HEK293 (cell line): ENCODE results near the gene NTN5.

Experiments
- CTCF ChIP-seq: fragments of 450-650 bp; formaldehyde crosslinking; IDR thresholded peaks from 2 replicates; pipeline ENCODE4 v1.5.1; 2016; ENCODE audit warnings: missing biosample characterization, missing genetic modification characterization
- ELK4 ChIP-seq: IDR thresholded peaks from 2 replicates; pipeline ENCODE4 v1.6.1; 2011; ENCODE audit warnings: mild to moderate bottlenecking, low read depth, low read length, borderline replicate concordance
- HOXA7 ChIP-seq: sonication (generic); formaldehyde crosslinking; IDR thresholded peaks from 2 replicates; pipeline ENCODE4 v1.8.1; 2022; ENCODE audit warnings: missing genetic modification reagents, borderline replicate concordance
- SETDB1 ChIP-seq: IDR thresholded peaks from one replicate; pipeline ENCODE4 v1.6.1; 2017; ENCODE audit warnings: mild to moderate bottlenecking, low read length, moderate library complexity, mixed read lengths; ENCODE audit not compliant: insufficient read length
- ZBTB21 ChIP-seq: fragments of 450-650 bp; formaldehyde crosslinking; IDR thresholded peaks from 2 replicates; pipeline ENCODE4 v1.5.1; 2017; ENCODE audit warnings: missing biosample characterization, missing genetic modification characterization
- ZNF146 ChIP-seq: fragments of 450-650 bp; formaldehyde crosslinking; IDR thresholded peaks from 2 replicates; pipeline ENCODE4 v1.5.1; 2016; ENCODE audit warnings: missing biosample characterization, missing genetic modification characterization
- ZNF175 ChIP-seq: fragments of 450-650 bp; formaldehyde crosslinking; IDR thresholded peaks from 2 replicates; pipeline ENCODE4 v1.5.1; 2016; ENCODE audit warnings: missing biosample characterization, missing genetic modification characterization
- ZNF184 ChIP-seq: fragments of 450-650 bp; IDR thresholded peaks from 2 replicates; pipeline ENCODE4 v1.5.1; 2018; ENCODE audit warnings: missing biosample characterization, mild to moderate bottlenecking, missing genetic modification characterization
- ZNF24 ChIP-seq: fragments of 450-650 bp; formaldehyde crosslinking; IDR thresholded peaks from 2 replicates; pipeline ENCODE4 v1.5.1; 2016; ENCODE audit warnings: missing biosample characterization, missing genetic modification characterization
- ZNF274 ChIP-seq, 2 experiments: fragments of 200-500 bp in 1 of 2; fragments of 450-650 bp in 1 of 2; sonication (Bioruptor generic) in 1 of 2; formaldehyde crosslinking in 1 of 2; IDR thresholded peaks; 2 replicates each; pipeline versions ENCODE4 v1.5.1 to v1.6.1; 2014 to 2016; ENCODE audit warnings: borderline replicate concordance in 1 of 2, inconsistent platforms in 1 of 2, low read length in 1 of 2, missing biosample characterization in 1 of 2, missing genetic modification characterization in 1 of 2
- ZNF530 ChIP-seq: fragments of 450-650 bp; formaldehyde crosslinking; IDR thresholded peaks from 2 replicates; pipeline ENCODE4 v1.5.1; 2016; ENCODE audit warnings: low read depth, missing biosample characterization, missing genetic modification characterization
- ZNF658 ChIP-seq: fragments of 450-650 bp; formaldehyde crosslinking; IDR thresholded peaks from 2 replicates; pipeline ENCODE4; 2016; ENCODE audit warnings: missing biosample characterization, missing genetic modification characterization
- ZNF785 ChIP-seq: fragments of 450-650 bp; formaldehyde crosslinking; IDR thresholded peaks from 2 replicates; pipeline ENCODE4 v1.5.1; 2016; ENCODE audit warnings: missing biosample characterization, missing genetic modification characterization

GRCh38 chr19:48625891-48626327, 46.9 kb downstream of the NTN5 start:
- TF ChIP-seq ELK4 = no peak
- TF ChIP-seq ZNF274 (IDR thresholded peaks at IDR 0.05; ENCODE audit: low read length) = no peak
- no peak for TF ChIP-seq ZNF274 (tag by site-specific recombination; IDR thresholded peaks at IDR 0.05; ENCODE audit: borderline replicate concordance)
- TF ChIP-seq ZNF175 (tag by site-specific recombination) = no peak
- TF ChIP-seq ZNF24 (tag by site-specific recombination) = no peak
- no peak for TF ChIP-seq CTCF (tag by site-specific recombination)
- no peak for TF ChIP-seq ZNF658 (tag by site-specific recombination)
- no peak for TF ChIP-seq ZNF530 (tag by site-specific recombination)
- no peak for TF ChIP-seq ZBTB21 (tag by site-specific recombination)
- no peak for TF ChIP-seq HOXA7 (CRISPR knock-in tag)
- no peak for TF ChIP-seq ZNF184 (tag by site-specific recombination)
- no peak for TF ChIP-seq ZNF785
- no peak for TF ChIP-seq ZNF146
- no peak for TF ChIP-seq SETDB1
